Endothelial cell (in vitro differentiated cells): ENCODE measurements around the gene HCAR3. TPM values are rescaled to one million over a fixed set of nuclear protein-coding genes. Genes with fewer than 3 reads are reported as not detected.

Source experiments
- DNase-seq: peaks from one replicate; pipeline ENCODE4 v3.0.0; 2021; ENCODE audit warnings: low spot score
- H3K27ac Mint-ChIP-seq: one replicate; pipeline ENCODE4 v1.8.0; 2021; ENCODE audit warnings: mixed read lengths, inconsistent platforms; ENCODE audit not compliant: unreplicated experiment
- H3K27me3 Mint-ChIP-seq: one replicate; pipeline ENCODE4 v1.8.0; 2021; ENCODE audit warnings: mild to moderate bottlenecking, moderate library complexity, mixed read lengths, inconsistent platforms; ENCODE audit not compliant: unreplicated experiment
- H3K36me3 Mint-ChIP-seq: one replicate; pipeline ENCODE4 v1.8.0; 2021; ENCODE audit warnings: mild to moderate bottlenecking, low read depth, mixed read lengths, inconsistent platforms; ENCODE audit not compliant: unreplicated experiment
- H3K4me1 Mint-ChIP-seq: one replicate; pipeline ENCODE4 v1.8.0; 2021; ENCODE audit warnings: mild to moderate bottlenecking, mixed read lengths, inconsistent platforms; ENCODE audit not compliant: unreplicated experiment
- H3K4me3 Mint-ChIP-seq: one replicate; pipeline ENCODE4 v1.8.0; 2021; ENCODE audit warnings: mild to moderate bottlenecking, mixed read lengths, inconsistent platforms; ENCODE audit not compliant: unreplicated experiment
- H3K9me3 Mint-ChIP-seq: one replicate; pipeline ENCODE4 v1.8.0; 2021; ENCODE audit warnings: mixed read lengths, inconsistent platforms; ENCODE audit not compliant: unreplicated experiment
- CTCF ChIP-seq: fragments of 200-600 bp; sonication (generic); IDR thresholded peaks from one replicate; pipeline ENCODE4 v1.5.0; 2021; ENCODE audit warnings: antibody characterized with exemption; ENCODE audit not compliant: unreplicated experiment
- total RNA-seq: library from RNA; stranded (reverse); fragmentation: NEBNext Ultra II Directional; extraction: Animal tissue kit (Norgen Biotek cat#: 25700); gene quantifications from one replicate; pipeline ENCODE4 v1.2.1, GENCODE V29; 2021; ENCODE audit not compliant: unreplicated experiment

The HCAR3 gene
- total RNA-seq, 1 donor from 2014 or later, result not detected

GRCh38 chr12:122738571-122738970, 22.0 kb upstream of the HCAR3 start:
- TF ChIP-seq CTCF, result no peak
- no peak for DNase-seq
- Mint-ChIP-seq H3K27me3 (no peaks in the 10 kb centered on the region), H3K9me3 (no peaks in the 10 kb centered on the region), H3K4me1 (peaks cover 3% of the 10 kb centered on the region), H3K4me3 (no peak overlapping the region), H3K36me3 (peaks cover 3% of the 10 kb centered on the region), H3K27ac (no peak overlapping the region)

GRCh38 chr12:122732611-122733010, 16.0 kb upstream of the HCAR3 start:
- Mint-ChIP-seq H3K27ac (no peak overlapping the region), H3K27me3 (no peaks in the 10 kb centered on the region), H3K9me3 (no peaks in the 10 kb centered on the region), H3K36me3 (no peaks in the 10 kb centered on the region), H3K4me1 (peaks cover 36% of the 10 kb centered on the region), H3K4me3 (no peak overlapping the region)
- DNase-seq, result no peak
- TF ChIP-seq CTCF, result no peak

GRCh38 chr12:122732170-122732569, 15.6 kb upstream of the HCAR3 start:
- no peak overlapping the region for H3K4me3 Mint-ChIP-seq
- no peak for DNase-seq
- no peaks in the 10 kb centered on the region for H3K9me3 Mint-ChIP-seq
- no peak for TF ChIP-seq CTCF
- no peaks in the 10 kb centered on the region for H3K27me3 Mint-ChIP-seq
- no peaks in the 10 kb centered on the region for H3K36me3 Mint-ChIP-seq
- H3K4me1 Mint-ChIP-seq, result peaks cover 36% of the 10 kb centered on the region
- no peak overlapping the region for H3K27ac Mint-ChIP-seq

- Mint-ChIP-seq H3K36me3 (no peaks in the 10 kb centered on the region), H3K27me3 (peaks cover 3% of the 10 kb centered on the region), H3K4me1 (peaks cover 45% of the 10 kb centered on the region), H3K9me3 (no peaks in the 10 kb centered on the region), H3K4me3 (no peak within 1 kb of the TSS), H3K27ac (no peak within 1 kb of the TSS)
- DNase-seq, result no peak
- no peak for TF ChIP-seq CTCF
Observed at GRCh38 chr12:122730215-122731014, 13.8 kb upstream of the HCAR3 start, which contains the start of gene HCAR1. Gene HCAR1, minus strand, starts transcription at chr12:122730844. Its CDS starts 505 bp downstream, at chr12:122730339.

- no peak for TF ChIP-seq CTCF
- H3K36me3 Mint-ChIP-seq, result no peaks in the 10 kb centered on the region
Observed at GRCh38 chr12:122729583-122730214, 13.1 kb upstream of the HCAR3 start.

More at GRCh38 chr12:122729583-122730214, 13.1 kb upstream of the HCAR3 start:
- Mint-ChIP-seq H3K27ac (no peak overlapping the region), H3K9me3 (no peaks in the 10 kb centered on the region), H3K4me3 (no peak overlapping the region), H3K4me1 (peaks cover 45% of the 10 kb centered on the region), H3K27me3 (peaks cover 3% of the 10 kb centered on the region)
- DNase-seq, result no peak
